HG02884 (cell line): Measurements from ENCODE around the gene AFP.

ENCODE experiments used
- ATAC-seq: cut with Tn5 transposase; IDR thresholded peaks from one replicate; pipeline ENCODE4 v1.9.1; 2021; ENCODE audit warnings: mild to moderate bottlenecking, moderate library complexity; ENCODE audit not compliant: unreplicated experiment

The AFP gene

DNA sequence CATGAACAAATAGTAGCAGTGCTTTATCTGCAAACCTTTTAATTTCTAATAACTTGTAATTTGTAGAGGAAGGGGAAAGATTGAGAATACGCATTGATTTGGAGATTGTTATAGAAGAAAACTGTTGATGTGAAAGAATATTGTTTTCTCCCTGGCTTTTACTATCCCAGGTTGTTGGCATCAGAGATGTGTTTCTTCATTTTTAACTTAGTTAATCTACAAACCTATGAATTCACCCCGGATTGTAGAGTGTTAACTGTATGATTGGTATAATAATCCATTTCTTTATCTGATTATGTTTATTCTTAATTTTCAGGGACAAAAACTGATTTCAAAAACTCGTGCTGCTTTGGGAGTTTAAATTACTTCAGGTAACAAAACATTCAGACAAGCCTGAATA lies 18.9 kb downstream of the AFP start:
- ATAC-seq, result no peak

- no peak for ATAC-seq
Observed at GRCh38 chr4:73456177-73457022, 20.4 kb downstream of the AFP start.

DNA sequence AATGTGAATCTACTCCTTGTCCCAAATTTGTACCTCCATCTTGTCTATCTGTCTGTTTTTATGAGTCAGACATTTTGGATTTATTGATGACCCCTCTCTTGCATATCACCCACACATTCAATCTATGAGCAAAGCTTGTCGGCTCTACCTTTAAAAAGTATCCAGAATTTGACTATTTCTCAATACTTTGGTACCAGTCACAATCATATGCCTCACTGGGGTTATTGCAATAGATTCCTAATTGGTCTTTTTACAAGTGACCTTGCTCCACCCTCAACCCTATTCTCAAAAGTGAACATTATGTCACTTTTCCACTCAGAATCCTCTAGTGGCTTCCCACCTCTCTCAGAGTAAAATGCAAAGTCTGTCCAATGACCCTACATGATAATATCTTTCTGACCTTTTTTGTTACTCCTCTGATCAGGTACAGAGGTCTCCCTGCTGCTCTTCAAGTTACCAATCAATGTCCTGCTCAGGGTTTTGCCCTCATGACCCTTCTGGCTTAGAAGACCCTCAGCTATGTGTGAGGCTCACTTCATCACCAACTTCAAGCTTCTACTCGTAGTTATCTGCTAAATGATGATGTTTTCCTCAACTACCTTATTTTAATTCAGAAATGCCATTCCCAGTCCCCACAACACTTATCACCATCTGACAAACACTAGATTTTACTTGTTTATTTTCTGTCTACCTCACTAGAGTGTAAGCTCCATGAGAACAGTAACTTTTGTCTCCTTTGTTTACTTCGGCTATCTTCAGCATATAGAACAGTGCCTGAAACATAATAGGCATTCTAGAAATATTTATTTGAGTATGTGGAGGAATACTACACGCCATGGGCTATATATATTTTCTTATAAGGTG lies 22.4 kb downstream of the AFP start:
- no peak for ATAC-seq

- ATAC-seq, result no peak
Observed at GRCh38 chr4:73459048-73459421, 23.0 kb downstream of the AFP start.

- ATAC-seq, result no peak
Observed at GRCh38 chr4:73460913-73461522, 25.0 kb downstream of the AFP start.

DNA sequence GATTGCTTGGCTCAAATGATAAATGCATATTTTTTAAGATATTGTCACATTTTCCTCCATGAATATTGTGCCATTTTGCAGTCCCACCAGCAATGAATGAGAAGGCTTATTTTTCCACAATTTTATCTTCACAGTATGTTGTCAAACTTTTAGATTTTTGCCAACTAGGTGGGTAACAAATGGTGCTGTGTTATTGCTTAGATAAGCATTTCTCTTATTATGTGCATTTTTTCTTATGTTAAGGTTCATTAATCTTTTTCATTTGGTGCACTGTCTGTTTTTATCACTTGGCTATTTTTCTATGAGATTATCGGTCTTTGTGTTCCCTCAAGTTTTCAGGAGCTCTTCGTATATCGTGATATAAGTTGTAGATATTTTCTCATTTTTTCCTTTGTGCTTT lies 32.1 kb downstream of the AFP start:
- no peak for ATAC-seq

- no peak for ATAC-seq
Observed at GRCh38 chr4:73470728-73471127, 34.7 kb downstream of the AFP start.

GRCh38 chr4:73477176-73477575 lies 41.2 kb downstream of the AFP start:
- no peak for ATAC-seq

GRCh38 chr4:73479323-73479722 lies 43.3 kb downstream of the AFP start:
- no peak for ATAC-seq

DNA sequence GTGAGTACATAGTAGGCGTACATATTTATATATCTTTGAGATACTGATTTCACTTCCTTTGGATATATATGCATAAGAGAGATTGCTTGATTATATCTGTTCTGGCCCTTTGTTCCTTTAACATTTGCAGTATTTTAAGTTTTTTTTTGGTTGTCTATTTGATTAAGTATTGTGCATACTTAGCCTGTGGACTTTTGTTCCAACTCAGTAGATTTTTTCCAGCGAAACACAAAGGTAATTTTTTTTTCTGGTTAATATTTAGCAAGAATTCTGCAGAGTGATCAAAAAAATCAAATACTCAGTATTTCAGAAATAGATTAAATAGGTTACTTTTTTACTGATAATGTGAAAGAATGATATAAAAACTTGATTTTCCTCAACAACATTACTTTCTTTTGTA lies 45.3 kb downstream of the AFP start, which contains the start of gene AFM:
AFM (plus strand) TSS at position 388 of the 400 bp plus-strand sequence. CDS start 31 bp downstream, outside the sequence.
- ATAC-seq, result no peak

GRCh38 chr4:73485085-73485484 lies 49.1 kb downstream of the AFP start:
- no peak for ATAC-seq

DNA sequence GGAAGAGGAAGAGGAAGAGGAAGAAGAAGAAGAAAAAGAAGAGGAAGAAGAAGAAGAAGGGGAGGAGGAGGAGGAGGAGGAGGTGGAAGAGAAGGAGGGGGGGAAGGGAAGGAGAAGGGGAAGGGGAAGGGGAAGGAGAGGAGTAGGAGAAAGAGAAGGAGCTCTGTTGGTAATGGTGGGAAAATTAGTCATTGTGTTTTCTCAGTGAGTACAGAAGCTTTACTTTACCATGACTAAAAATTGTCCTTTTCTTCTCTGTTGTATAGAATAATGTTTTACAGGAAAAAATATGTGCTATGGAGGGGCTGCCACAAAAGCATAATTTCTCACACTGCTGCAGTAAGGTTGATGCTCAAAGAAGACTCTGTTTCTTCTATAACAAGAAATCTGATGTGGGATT lies 49.6 kb downstream of the AFP start:
- no peak for ATAC-seq

DNA sequence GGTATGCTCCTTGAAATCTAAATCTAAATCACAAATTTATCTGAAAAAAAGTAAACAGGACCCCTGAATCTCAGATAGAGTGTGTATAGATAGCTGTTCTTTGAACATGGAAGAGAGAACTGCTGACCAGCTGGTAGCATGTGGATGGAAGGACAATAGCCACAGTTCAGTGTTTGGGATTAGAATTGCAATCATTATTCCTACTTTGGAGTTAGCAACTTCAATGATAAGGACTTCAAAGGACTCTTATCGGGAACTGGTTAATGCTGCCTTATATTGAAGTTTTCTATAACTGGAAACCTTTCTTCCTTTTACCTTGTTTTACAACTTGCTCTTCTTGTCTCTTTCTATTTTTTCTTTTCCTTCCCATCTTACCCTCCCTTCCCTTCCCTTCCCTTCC lies 50.5 kb downstream of the AFP start:
- no peak for ATAC-seq

DNA sequence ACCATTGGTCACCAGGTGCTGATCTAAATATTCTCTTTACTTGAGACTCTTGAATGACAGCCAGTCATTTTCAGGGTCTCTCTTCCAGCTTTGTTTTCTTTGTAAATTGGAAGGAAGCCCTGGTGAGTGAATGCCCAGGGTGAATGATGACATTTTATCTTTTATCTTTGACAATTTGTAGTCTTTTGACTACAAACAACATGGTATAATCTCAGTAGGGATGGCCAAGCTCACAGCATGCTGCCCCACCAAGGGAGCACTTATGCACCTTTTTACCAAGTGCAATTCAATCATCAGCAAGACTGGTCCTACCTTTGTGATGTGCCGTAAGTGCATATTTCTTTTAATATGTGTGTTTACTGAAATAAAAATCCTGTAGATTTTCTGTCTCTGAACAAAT lies 51.2 kb downstream of the AFP start:
- ATAC-seq, result no peak

- ATAC-seq, result no peak
Observed at GRCh38 chr4:73499996-73500765, 64.2 kb downstream of the AFP start.

DNA sequence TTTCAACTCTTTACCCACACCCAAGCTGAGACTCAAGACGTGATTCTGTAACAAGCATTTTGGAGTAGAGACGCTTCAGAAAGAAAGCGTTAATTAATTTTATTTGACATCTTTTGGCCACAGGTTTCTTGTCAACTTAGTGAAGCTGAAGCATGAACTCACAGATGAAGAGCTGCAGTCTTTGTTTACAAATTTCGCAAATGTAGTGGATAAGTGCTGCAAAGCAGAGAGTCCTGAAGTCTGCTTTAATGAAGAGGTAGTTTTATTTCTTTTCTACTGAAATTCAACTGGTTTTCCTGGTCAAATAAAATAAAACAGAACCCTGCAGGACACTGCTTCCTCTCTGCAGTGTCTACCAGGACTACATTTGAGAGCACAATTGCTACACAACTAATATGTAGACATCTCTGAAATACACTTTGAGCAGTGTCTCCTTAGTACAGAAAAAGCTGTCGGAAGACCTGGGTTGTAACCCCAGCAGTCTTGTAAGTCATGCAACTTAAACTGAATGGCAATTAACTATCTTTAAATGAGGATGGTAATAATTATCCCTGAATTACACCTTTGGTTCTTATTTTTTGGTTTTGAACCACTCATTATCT lies 65.7 kb downstream of the AFP start:
- no peak for ATAC-seq

DNA sequence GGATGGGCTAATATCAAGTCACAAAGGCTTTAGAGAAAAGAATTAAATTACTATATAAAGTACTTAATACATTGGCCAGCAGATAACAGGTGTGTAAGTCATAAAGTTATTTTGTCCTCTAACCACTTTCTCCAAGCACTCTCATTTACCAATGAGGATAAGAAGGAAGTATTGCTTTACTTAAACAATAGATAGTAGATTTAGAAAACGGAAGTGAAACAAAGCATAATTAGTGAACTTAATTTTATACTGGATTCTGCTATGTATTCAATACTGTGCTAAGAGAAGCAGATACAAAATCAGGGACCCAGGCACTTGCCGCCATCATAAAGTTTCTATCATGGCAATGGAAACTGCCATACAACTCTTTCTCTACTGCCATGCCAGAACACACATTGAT lies 69.5 kb downstream of the AFP start:
- no peak for ATAC-seq
